Forelimb muscle (tissue), 1 donor: ENCODE data around the gene AAMDC. TPM values are rescaled to one million over a fixed set of nuclear protein-coding genes. Genes with fewer than 3 reads are reported as not detected.
A peak's percentile ranks its signal among the peaks of the same experiment; 100 is the strongest.
"Not testable (repeated sequence)": the region's sequence is repeated elsewhere in the genome, so short reads cannot be mapped to it uniquely, and the experiment has no call there.

Experiments
- DNase-seq: peaks from one replicate; pipeline ENCODE4 v3.0.0-alpha.2; 2013; ENCODE audit warnings: low read depth
- polyA plus RNA-seq: library from polyadenylated mRNA; unstranded; fragments of 120-200 nt; gene quantifications from one replicate; pipeline ENCODE4 v1.2.1, GENCODE V29; 2013; ENCODE audit not compliant: insufficient read length

The AAMDC gene
- polyA plus RNA-seq, 1 donor: 38.5 TPM

DNA sequence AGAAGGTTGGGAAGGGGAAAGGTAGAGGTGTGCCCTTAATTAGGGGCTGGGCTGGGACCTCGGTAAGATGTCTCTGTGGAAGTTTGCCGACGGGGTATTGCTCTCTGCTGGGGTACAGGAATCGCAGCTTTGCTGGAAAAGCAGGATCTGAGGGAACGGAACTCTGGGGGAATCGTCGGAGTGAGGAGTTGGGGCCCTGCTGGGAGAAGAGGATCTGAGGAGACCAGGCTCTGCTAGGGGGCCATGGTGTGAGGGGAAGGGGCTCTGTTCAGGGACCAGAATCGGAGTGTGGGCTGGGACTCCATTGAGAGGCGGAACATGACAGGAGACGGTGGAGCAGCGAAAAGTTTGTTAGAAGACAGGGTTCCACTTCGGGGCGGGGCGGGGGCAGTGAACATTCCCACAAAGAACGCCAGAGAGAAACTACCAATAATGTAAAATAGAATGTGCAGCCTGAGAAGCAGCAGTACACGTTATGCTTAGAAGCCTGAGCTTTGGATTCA, 456 bp downstream of the AAMDC start:
- no peak for DNase-seq

DNA sequence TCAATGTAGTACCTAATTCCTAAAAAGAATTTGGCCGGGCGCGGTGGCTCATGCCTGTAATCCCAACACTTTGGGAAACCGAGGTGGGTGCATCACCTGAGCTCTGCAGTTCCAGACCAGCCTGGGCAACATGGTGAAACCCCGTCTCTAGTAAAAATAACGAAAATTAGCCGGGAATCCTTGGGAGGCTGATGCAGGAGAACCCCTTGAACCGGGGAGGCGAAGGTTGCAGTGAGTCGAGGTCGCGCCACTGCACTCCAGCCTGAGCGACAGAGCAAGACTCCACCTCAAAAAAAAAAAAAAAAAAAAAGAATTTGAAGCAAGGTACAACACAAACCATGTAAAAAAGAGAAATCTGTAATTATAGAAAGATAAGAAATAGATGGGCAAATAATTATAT, 1.2 kb downstream of the AAMDC start:
- not testable (repeated sequence) for DNase-seq

DNA sequence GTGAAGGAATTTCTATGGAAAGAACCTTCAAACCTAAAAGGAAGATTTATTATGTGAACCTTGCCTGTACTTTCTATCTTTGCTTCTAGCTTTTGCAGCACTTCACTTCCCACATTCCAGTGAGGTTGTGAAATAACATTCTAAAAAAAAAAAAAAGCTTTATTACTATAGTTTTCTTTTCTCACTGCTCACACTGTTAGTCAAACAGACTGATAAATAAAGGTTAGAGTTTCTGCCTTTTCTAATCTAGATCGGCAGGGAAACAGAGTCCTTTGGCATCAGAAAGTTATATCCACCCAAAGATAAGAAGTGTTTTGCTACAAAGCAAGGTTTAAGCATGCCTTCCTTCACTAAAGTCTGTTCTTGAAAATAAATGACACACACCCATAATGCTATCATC, 2.8 kb downstream of the AAMDC start:
- no peak for DNase-seq

DNA sequence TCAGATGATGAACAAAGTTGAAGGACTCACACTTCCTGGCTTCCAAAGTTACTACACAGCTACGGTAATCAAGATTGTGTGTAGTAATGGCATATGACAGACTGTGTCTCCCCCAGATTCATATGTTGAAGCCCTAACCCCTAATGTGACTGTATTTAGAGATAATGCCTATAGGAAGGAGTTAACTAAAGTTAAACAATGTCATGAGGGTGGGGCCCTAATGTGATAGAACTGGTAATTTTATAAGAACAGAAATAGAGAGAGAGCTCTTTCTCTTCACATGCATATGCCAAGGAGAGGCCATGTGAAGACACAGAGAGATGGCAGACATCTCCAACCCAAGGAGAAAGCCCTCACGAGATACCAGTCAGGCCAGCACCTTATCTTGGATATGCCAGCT, 8.0 kb downstream of the AAMDC start:
- no peak for DNase-seq

DNA sequence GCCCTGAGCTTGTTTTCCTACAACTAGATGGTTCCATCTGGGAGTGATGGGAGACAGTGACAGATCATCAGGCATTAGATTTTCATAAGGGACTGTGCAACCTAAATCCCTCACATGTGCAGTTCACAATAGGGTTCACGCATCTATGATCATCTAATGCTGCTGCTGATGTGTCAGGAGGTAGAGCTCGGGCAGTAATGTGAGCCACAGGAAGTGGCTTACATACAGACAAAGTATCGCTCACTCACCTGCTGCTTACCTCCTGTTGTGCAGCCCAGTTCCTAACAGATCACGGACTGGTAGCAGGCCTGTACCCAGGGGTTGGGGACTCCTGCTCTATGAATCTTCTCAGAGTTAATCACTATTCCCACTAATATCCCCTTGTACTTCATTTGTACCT, 12.4 kb downstream of the AAMDC start:
- no peak for DNase-seq

DNA sequence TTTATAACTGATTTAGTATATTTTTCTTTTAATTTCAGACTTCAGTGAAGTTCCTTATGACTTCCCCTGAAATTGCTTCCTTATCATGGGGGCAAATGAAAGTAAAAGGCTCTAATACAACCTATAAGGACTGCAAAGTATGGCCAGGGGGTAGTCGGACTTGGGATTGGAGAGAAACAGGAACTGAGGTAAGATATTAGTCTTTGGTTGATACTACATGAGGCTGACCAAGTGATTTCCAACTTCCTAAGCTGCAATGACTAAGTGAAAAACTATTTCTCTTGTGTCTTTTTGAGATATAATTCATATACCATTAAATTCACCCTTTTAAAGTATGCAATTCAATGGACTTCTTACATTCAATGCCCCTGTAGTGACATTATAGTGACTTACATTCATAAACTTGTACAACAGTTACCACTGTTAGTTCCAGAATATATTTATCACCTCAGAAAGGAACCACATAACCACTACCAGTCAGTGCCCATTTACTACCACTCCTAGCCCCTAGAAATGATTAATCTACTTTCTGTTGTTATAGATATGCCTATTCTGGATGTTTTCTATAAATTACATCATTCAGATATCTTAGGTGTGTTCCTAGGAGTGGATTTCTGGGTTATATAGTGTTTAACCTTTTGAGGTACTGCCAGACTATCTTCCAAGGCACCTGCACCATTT, 21.6 kb downstream of the AAMDC start:
- DNase-seq: no peak

DNA sequence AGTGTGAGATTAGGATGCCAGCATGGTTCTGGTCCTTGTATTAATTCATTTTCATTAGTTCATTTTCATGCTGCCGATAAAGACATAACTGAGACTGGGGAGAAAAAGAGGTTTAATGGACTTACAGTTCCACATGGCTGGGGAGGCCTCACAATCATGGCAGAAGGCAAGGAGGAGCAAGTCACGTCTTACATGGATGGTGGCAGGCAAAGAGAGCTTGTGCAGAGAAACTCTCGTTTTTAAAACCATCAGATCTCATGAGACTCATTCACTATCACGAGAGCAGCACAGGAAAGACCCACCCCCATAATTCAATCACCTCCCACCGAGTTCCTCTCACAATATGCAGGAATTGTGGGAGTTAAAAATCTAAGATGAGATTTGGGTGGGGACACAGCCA, 22.8 kb downstream of the AAMDC start:
- DNase-seq: not testable (repeated sequence)

DNA sequence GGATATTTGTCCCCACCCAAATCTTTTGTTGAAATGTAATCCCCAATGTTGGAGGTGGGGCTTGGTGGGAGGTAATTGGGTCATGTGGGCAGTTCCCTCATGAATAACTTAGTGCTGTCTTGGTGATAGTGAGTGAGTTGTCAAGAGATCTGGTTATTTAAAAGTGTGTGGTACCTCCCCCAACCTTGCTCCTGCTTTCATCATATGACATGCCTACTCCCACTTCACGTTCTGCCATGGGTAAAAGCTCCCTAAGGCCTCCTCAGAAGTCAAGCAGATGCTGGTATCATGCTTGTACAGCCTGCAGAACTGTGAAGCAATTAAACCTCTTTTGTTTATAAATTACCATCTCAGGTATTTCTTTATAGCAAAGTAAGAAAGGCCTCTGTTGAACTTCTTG, 30.6 kb downstream of the AAMDC start:
- no peak for DNase-seq

DNA sequence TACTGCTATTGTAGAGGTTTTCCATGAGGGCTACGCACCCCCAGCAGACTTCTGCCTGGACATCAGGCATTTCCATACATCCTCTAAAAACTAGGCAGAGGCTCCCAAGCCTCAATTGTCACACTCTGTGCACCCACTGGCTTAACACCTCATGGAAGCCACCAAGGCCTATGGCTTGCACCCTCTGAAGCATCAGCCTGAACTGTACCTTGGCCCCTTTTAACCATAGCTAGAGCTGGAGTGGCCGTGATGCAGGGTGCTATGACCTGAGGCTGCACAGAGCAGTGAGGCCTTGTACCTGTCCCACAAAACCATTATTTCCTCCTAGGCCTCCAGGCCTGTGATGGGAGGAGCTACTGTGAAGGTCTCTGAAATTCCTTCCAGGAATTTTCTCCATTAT, 33.9 kb downstream of the AAMDC start:
- no peak for DNase-seq

DNA sequence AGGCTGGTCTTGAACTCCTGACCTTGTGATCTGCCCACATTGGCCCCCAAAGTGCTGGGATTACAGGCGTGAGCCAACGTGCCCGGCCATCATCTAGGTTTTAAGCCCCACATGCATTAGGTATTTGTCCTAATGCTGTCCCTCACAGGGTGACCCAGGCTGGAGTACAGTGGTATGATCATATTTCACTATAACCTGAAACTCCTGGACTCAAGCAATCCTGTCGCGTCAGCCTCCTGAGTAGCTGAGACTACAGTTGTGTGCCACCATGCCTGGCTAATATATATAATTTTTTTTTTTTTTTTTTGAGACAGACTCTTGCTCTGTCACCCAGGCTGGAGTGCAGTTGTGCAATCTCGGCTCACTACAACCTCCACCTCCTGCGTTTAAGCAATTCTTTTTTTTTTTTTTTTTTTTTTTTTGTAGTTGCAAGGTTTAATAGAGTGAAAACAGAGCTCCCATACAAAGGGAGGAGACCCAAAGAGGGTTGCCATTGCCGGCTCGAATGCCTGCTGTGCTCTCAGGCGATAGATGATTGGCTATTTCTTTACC, 37.0 kb downstream of the AAMDC start:
- not testable (repeated sequence) for DNase-seq

DNA sequence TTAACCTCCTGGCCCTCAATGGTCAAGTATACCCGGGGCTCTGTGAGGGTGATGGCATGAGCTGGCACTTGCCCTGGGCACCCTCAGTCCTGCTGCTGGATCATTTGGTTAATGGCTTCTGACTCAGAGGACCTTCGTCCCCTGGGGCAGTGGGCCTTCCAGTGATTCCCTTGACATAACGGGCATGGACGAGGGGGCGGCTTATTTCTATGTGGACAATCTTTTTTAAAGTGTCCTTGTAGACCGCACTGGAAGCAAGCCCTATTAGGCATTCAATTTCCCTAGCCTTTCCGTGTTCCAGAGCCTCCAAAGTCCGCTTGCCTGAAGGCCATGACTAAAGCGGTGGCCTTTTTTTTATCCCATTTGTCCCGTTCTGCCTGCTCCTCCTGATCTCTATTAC, 40.5 kb downstream of the AAMDC start:
- not testable (repeated sequence) for DNase-seq

DNA sequence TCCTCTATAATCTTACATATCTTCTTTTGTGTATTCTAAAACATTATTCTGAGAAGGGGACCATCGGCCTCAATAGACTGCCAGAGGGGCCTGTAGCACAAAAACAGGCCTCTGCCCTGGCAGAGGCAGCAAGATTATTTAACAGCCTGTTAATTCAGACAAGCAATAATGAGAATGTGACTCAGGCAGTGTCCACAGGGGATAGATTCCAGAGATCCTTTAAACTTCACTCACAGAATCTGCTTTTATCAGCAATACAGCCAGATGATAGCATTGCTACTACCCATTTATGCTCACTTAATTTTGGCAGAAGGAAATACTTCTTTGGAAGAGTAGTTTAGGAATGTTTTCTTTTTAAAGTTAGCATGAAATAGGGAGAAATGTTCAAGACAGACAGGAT, 44.9 kb downstream of the AAMDC start:
- no peak for DNase-seq

DNA sequence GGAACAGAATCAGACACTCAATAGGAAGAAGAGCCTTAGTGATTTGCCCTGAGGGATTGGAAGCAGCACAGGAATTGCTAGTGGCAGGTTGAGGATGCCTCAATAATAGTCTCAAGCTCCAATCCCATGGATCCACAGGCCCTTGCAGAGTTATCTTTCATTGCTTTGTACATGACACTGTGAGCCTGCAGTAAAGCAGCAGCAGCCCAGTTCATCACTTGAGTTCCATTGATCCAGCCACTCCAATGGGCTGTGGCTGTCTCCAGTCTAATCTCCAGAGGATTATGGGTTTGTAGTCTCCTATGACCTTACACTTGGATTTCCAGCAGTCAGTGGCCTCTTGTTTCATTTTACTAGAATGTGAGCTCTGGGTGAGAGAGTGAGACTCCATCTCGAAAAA, 45.4 kb downstream of the AAMDC start:
- no peak for DNase-seq

DNA sequence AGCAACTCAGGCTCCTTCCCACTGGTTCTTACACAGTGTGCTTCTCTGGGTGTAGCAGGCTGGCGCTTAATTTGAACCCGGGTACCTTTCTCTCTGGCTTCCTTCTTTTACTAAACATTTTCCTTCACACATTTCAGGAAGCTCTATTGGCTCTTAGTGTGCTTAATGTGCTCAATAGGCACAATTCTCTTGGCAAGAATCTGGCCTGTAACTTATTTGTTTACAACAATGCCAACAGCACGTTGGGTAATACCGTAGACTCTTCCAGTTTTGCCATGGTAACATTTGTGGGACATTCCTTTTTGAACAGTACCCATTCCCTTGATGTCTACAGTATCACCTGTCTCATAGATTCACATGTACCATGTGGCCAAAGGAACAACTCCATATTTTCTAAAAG, 47.8 kb downstream of the AAMDC start:
- DNase-seq: no peak

DNA sequence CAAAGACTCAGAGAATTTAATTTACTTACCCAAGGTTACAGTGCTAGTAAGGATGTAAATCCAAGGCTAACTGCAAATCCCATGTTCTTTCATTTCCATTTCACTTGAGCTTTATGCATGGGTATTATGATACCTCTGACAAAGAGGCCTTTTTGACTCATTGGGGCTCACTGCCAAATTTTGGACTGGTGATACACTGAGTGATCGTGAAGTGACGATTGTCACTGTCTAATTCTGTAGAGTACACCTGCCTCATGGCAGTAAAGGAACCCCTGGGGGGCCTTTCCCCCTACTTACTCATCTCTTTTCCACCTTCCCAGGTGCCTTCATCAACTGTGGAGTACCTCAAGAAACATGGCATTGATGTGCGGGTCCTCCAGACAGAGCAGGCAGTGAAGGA, 50.9 kb downstream of the AAMDC start:
- no peak for DNase-seq

DNA sequence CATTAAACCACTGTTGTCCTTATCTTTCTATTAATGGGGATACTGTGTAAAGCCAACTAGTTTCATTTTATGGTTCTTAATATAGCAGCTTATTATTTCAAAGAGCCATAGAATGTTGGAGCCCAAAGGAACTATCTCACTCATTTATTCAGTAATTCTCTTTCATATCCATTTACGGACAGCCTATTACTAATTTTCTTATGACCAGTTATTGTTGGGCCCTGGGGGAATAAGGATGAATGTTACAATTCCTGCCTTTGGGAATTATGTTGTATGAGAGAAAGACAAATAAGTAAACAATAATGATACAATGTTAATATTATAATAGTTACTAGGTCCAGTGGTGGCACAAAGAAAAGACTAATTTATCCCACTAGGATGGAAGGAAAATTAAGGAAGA, 52.4 kb downstream of the AAMDC start:
- DNase-seq: no peak

DNA sequence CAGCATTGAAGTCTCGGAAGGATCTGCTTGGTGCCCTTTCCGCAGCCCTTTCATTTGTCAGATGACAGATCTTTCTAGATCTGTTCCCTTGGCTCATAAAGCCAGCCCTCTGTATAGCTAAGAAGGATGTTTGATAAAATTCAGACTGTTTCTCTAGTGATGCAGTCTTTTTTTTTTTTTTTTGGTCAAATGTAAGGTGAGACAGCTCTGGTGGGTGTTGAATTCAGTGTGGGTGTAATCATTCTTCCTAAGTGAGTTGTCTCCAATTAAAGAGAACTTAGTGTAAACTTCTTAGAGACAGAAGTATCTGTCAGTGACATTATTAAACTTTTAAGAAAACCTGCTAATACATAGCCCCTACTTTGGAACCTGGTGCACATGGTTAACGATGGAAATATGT, 53.3 kb downstream of the AAMDC start:
- no peak for DNase-seq

DNA sequence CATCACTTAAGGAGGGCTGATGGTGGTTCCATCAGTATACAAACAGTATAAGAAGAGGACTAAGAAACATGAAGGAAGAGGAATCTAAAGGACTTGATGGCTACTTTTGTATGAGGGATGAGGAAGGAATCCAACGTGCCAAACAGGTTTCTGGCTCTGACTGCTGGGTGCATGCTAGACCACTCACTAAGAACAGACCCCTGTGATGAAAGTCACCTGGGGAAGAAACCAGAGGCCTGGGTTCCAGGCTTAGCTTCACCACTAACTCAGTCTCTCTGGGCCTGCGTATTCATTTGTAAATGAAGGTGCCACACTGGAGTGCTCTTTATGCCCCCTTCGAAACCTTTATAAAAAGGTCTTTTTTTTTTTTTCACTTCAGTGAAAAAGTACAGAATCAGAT, 55.1 kb downstream of the AAMDC start:
- DNase-seq: no peak

DNA sequence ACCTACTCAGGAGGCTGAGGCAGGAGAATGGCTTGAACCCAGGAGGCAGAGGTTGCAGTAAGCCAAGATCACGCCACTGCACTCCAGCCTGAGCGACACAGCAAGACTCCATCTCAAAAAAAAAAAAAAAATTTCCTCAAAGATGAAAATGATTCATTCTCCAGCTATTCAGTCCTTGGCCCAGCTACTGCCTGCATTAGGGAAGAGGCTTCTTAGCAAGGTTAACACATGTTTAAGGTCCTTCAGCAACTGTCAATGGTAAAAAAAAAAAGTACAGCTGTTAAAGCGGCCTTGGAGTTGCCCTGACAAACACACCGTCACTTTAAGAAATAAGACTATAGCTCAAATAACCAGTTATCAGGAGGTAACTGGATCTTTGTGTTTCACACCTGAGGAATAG, 57.3 kb downstream of the AAMDC start:
- not testable (repeated sequence) for DNase-seq

DNA sequence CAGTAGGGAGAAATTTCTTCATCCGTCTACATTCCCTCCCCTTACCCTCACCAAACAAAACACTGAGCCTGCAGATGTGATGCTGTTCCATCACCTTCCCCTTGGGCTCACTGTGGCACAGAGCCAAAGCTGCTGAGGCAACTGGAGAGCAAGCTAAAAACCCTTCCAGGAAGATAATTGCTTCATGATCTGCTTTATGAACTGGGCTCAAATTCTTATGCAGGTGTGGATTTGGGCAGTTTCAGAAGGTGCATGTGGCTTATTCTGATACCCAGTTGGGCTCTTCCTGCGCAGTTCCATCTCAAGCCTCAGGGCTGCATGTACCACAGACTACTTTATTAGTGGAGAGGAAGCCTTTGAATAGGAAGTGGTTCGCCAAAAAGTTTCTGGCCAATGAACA, 58.3 kb downstream of the AAMDC start:
- DNase-seq: peak; percentile 28

DNA sequence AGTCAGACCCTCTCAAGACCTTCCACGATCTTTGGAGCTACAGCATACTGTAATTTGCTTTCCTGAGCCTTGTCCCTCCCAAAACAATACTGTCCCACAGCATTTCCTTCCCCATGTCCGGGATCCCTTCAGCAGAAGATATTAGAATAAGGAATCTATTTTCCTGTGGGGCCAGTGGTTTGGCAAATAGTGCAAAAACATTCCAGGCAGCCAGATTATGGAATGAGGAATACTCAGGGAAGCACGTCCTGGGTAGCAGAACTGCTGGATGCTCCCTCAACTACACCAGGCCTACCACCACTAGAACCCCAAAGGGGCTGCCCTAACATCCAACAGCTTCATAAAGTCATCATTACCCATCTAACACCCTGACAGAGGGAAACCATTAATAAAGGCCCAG, 61.5 kb downstream of the AAMDC start:
- no peak for DNase-seq

DNA sequence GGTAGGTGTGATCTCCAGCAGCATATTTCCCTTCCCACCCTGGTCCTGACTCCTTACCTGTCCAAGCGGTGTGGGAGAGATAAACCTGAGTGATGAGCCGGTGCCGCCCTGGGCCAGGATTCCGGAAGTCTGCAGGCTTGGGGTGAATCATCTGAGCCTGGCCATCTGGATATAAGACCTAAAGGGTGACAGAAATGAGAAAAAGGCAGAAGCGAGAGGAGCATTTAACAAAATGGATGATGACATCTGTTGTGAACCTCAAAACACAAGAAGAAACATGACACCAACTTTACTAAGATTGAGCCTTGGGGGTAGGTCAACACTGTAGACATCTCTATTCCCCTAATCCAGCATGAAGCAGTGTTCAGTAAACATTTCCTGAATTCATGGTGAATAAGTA, 62.8 kb downstream of the AAMDC start:
- no peak for DNase-seq

DNA sequence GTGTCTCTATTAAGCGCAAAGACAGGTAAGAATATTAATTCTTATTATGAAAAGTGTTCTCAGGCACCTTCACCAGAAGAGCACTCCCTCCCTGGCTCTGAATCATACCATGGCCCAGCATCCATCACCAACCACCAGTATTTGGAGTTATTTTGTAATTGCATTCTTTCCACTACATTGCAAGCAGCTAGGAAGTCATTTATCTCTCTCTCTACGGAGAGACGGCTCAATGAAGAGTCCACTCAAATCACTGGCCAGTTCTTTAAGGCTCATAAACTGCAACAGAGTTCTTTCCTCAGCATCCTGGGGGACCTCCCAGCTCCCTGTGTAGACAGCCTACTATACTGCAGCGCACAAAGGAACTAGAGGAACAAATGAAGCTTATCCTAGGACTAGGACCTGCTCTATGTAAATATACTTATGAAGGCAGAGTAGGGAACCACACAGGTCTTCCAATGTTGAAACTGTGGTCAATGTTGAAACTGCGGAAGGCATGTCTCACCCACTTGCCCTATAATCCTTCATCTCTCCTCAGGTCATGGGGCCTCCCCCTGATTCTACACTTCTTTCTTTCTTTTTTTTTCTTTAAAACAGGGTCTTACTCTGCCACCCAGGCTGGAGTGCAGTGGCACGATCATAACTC, 63.4 kb downstream of the AAMDC start:
- no peak for DNase-seq
